Ascending aorta (tissue), 1 donor: Measurements from ENCODE around the gene LRP10. TPM values are rescaled to one million over a fixed set of nuclear protein-coding genes. Genes with fewer than 3 reads are reported as not detected.

ENCODE experiments used
- total RNA-seq: library from RNA; depleted of rRNA; stranded (reverse); fragments of >200 nt; gene quantifications from one replicate; pipeline ENCODE4 v1.1.0, GENCODE V29; 2016

The LRP10 gene
- total RNA-seq, 1 donor from 2014 or later = 214 TPM

Other genes starting within 250 kb of the LRP10 start
- gene OR6J1, start 227.4 kb upstream of the LRP10 start, total RNA-seq = not detected
- gene OXA1L, start 105.1 kb upstream of the LRP10 start, total RNA-seq = 68.3 TPM
- 7.6 TPM for gene SLC7A7, start 56.3 kb upstream of the LRP10 start, total RNA-seq
- 6.6 TPM for gene MRPL52, start 41.9 kb upstream of the LRP10 start, total RNA-seq
- 178 TPM for gene MMP14, start 35.2 kb upstream of the LRP10 start, total RNA-seq
- gene REM2, start 11.5 kb downstream of the LRP10 start, total RNA-seq = 1.9 TPM
- gene RBM23, start 47.4 kb downstream of the LRP10 start, total RNA-seq = 113 TPM
- gene PRMT5, start 57.6 kb downstream of the LRP10 start, total RNA-seq = 118 TPM
- gene HAUS4, start 85.3 kb downstream of the LRP10 start, total RNA-seq = 61.8 TPM
- gene AJUBA, start 110.8 kb downstream of the LRP10 start, total RNA-seq = 11.6 TPM
- gene C14orf93, start 138.4 kb downstream of the LRP10 start, total RNA-seq = 7.1 TPM
- gene PSMB5, start 163.2 kb downstream of the LRP10 start, total RNA-seq = 62.7 TPM
- gene PSMB11, start 170.5 kb downstream of the LRP10 start, total RNA-seq = not detected
- gene CDH24, start 185.8 kb downstream of the LRP10 start, total RNA-seq = 5.9 TPM
- gene ACIN1, start 223.4 kb downstream of the LRP10 start, total RNA-seq = 58.9 TPM
- 2.2 TPM for gene C14orf119, start 223.8 kb downstream of the LRP10 start, total RNA-seq
- gene CIROP, start 233.2 kb downstream of the LRP10 start, total RNA-seq = not detected
- not detected for gene CEBPE, start 247.5 kb downstream of the LRP10 start, total RNA-seq